HG02870 (cell line): ENCODE data around the gene GHR.

Experiments used
- ATAC-seq: cut with Tn5 transposase; IDR thresholded peaks from one replicate; pipeline ENCODE4 v1.9.1; 2021; ENCODE audit warnings: mild to moderate bottlenecking, moderate library complexity; ENCODE audit not compliant: unreplicated experiment

GHR gene

GRCh38 chr5:42423285-42424165, at the start of gene GHR:
Gene GHR, plus strand, starts transcription at chr5:42423439. Its CDS starts 142,436 bp downstream, at chr5:42565875.
- peak; percentile 87 for ATAC-seq

DNA sequence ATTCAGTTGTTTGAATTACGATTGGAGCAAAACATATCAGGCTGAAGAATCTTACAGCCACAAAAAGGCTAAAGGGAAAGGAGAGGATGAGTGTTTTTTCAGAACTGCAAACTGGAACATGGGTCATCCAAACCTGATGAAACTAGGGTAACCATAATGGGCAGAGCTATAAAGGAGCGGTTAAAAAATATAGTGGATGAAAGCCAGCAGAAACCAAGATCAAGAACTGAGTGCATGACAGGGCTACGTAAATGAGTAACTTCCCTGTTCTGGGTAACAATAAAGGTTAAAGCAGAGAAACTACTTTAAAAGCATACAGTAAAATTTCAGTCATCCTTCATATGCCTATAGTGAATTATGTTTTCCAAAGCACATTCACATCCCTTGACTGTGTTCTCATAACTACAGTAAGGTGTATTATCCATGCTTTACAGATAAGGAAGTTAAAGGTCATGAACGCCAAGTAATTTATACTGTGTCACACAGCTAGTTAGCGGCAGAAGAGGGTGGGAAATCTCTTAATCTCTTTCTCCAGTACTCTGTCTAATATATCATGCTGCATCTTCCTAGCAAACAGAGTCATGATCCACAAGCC, 48.5 kb upstream of the GHR start:
- no peak for ATAC-seq

GRCh38 chr5:42377496-42377895, 45.7 kb upstream of the GHR start:
- no peak for ATAC-seq

DNA sequence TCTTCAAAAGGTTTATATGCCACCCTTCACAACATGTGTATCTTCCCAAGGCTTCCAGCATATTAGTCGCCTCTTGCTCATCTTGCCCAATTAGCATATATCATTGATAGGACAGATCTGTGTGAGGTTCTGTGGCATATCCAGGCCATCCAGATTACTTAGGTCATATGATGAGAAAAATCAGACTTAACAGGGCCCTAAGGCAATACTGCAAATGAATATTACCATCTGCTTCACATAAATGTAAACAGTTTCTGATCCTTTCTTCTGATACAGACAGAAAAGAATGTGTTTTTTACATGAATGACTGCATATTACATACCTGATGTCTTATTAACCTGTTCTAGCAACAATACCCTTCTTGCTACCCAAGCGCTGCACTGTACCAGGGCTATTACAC, 41.3 kb upstream of the GHR start:
- ATAC-seq, result no peak

- ATAC-seq, result no peak
Measured at GRCh38 chr5:42387563-42387962, 35.7 kb upstream of the GHR start.

- ATAC-seq, result no peak
Measured at GRCh38 chr5:42390115-42390514, 33.1 kb upstream of the GHR start.

DNA sequence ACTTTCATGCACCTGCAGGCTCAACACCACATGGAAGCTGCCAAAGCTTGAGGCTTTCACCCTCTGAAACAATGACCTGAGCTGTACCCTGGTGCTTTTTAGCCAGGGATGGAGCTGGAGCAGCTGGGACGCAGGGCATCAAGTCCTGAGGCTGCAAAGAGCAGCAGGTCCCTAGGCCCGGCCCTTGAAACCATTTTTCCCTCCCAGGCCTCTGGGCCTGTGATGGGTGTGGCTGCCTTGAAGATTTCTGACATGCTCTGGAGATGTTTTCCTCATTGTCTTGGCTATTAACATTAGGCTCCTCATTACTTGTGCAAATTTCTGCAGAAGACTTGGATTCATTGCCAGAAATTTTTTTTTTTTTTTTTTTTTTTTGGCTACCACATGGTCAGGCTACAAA, 30.3 kb upstream of the GHR start:
- ATAC-seq, result no peak

GRCh38 chr5:42396111-42396510, 27.1 kb upstream of the GHR start:
- no peak for ATAC-seq

GRCh38 chr5:42397267-42397666, 26.0 kb upstream of the GHR start:
- no peak for ATAC-seq

DNA sequence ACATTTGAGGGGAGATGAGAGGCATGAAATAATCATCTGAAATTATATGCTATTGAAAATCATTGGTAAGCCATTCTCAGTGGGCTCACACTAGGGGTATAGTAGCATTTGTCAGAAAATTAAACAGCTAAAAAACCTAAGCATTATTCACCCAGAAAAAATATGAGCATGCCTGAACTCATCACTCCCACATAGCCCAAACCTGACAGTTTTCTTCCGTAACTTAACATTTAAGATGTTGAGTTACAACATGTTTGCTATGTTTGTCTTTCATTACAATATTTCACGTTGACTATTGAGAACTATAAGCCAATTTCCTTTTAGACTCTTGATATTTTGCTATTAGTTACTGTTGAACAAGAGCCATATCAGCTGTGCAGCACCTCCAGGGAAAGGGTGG, 23.5 kb upstream of the GHR start:
- no peak for ATAC-seq

DNA sequence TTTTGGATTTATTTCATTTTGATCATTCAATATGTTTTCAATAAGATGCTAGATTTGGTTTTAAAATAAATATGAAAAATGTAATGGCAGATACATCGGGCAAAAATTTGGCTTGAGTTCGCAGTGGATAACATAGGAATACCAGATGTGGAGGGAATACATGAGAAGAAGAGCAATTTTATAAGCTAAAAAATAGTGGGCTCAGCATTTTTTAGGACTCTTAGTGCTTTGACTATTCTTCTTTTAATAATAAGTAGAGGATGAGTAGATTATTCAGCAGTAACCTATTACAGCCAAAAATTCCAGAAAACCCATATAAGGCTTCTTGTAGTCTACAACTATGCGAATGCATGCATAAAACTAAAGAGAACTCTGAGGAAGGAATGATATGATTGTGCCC, 22.8 kb upstream of the GHR start:
- no peak for ATAC-seq

- no peak for ATAC-seq
Measured at GRCh38 chr5:42403236-42403635, 20.0 kb upstream of the GHR start.

- ATAC-seq, result no peak
Measured at GRCh38 chr5:42404366-42404765, 18.9 kb upstream of the GHR start.

DNA sequence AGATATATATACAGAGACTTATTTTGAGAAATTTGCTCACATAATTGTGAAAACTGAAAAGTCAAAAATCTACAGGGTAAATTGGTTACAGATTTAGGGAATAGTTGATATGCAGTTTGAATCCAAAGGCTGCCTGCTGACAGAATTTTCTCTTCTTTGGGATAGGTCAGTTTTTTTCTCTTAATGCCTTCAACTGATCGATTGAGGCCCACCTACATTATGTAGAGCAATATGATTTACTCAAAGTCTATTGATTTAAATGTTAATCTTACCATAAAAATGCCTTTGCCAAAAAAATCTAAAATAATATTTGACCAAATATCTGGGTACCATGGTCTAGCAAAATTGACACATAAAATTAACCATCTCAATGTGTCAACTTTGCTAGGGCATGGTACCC, 3.9 kb upstream of the GHR start:
- ATAC-seq, result no peak

DNA sequence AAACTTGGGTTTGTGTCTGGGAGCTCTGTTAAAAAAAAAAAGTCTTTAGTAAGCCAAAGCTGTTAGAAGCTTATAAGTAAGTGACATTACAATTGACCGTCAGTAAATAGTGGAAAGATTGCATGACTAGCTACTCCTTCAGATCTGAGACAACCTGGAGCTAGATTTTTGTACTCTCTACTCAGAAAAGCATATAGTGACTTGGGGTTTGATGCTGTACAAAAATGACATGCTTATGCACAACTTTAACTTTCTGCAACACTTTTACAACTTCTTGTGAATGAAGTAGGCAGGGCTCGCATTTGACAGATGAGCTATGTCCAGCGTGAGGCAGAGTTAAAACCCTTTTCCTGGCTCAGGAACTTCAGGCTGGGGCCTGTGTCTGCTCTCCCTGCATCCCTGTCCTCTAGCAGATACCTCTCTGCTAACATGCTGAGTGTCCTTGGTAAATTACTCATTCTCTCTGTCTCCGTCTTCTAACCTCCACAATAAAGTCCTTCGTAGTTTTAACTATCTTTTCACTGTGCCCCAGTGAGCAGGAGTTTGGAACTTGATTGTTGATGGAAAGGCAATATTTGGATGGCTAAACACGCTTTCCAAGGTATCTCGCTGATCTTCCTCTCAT, 471 bp upstream of the GHR start:
- no peak for ATAC-seq

GRCh38 chr5:42426016-42426415, 2.8 kb downstream of the GHR start:
- no peak for ATAC-seq

DNA sequence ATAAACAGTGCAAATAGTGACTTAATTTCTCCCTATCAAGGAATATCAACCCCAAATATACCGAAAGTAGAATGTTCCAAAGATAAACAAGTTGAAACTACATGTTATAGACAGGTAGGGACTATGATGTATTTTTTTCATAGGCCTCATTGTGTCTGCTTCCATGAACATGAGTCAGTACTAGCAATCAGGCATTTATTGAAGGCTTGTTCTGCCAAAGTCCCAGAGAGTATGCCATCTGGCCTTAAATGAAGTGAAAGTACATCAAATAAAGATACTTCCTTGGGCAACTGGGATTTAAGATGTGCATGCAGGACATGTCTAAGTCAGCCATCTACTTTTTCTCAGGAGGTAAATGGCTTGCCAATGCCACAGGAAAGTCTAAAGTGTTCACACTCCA, 6.5 kb downstream of the GHR start:
- no peak for ATAC-seq

- no peak for ATAC-seq
Measured at GRCh38 chr5:42434047-42434724, 10.9 kb downstream of the GHR start.

DNA sequence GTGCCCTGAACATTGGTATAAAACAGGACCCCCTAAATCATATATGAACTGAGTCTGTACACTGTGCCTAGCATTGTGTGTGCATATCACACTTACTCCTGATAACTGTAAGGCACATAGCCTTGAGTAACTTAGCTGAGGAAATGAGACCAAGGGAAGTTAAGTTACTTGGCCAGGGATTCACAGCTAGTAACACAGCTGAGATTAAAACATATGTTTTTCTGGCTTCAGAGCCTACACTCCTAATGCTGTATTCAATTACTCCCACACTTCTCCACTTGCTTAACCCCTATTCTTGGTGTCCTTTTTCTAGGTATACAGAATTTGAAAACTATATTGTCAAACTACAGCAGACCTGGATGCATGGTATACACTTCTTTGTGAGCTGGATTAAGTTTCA, 12.8 kb downstream of the GHR start:
- no peak for ATAC-seq

GRCh38 chr5:42454216-42454995, 31.2 kb downstream of the GHR start:
- ATAC-seq, result no peak

DNA sequence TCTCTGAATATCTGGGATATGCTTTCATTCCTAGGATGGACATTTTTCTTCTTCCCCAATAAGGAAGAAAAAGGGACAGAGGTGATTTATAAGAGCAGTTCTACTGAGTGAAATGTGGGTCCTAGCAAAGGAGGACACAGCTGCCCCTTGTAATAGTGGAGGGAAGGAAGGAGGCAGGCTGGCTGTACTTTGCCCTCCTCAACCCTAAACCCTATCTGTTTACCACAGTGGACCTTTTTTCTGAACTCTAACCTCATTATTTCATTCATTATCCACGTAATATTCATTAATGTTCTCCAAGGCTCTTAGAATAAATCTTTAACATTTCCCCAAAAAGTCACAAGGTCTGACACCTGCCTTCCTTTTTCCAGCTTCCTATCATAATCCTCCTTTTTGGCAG, 37.8 kb downstream of the GHR start:
- no peak for ATAC-seq
